GM12875 (cell line): Measurements from ENCODE around the gene ANKFY1.
"Not testable (repeated sequence)": the region's sequence is repeated elsewhere in the genome, so short reads cannot be mapped to it uniquely, and the experiment has no call there.

ENCODE experiments used
- H3K4me3 ChIP-seq: one replicate; pipeline ENCODE4 v1.5.1; 2011; ENCODE audit warnings: low read depth, low read length, control low read depth
- TF ChIP-seq, protein P1 (sequence below): IDR thresholded peaks from 2 replicates; pipeline ENCODE4 v1.5.1; 2011; ENCODE audit warnings: low read depth, mild to moderate bottlenecking, control low read depth, inconsistent platforms, low read length, moderate library complexity, borderline replicate concordance; ENCODE audit not compliant: insufficient read depth

Gene ANKFY1

GRCh38 chr17:4147751-4148310 is 115.9 kb downstream of the ANKFY1 start:
- TF ChIP-seq, protein P1, sequence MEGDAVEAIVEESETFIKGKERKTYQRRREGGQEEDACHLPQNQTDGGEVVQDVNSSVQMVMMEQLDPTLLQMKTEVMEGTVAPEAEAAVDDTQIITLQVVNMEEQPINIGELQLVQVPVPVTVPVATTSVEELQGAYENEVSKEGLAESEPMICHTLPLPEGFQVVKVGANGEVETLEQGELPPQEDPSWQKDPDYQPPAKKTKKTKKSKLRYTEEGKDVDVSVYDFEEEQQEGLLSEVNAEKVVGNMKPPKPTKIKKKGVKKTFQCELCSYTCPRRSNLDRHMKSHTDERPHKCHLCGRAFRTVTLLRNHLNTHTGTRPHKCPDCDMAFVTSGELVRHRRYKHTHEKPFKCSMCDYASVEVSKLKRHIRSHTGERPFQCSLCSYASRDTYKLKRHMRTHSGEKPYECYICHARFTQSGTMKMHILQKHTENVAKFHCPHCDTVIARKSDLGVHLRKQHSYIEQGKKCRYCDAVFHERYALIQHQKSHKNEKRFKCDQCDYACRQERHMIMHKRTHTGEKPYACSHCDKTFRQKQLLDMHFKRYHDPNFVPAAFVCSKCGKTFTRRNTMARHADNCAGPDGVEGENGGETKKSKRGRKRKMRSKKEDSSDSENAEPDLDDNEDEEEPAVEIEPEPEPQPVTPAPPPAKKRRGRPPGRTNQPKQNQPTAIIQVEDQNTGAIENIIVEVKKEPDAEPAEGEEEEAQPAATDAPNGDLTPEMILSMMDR: no peak

GRCh38 chr17:4146641-4147040 is 117.1 kb downstream of the ANKFY1 start:
- TF ChIP-seq, protein P1: no peak
- H3K4me3 ChIP-seq: no peak overlapping the region

More at GRCh38 chr17:4147751-4148310, 115.9 kb downstream of the ANKFY1 start:
- H3K4me3 ChIP-seq: no peak overlapping the region

DNA sequence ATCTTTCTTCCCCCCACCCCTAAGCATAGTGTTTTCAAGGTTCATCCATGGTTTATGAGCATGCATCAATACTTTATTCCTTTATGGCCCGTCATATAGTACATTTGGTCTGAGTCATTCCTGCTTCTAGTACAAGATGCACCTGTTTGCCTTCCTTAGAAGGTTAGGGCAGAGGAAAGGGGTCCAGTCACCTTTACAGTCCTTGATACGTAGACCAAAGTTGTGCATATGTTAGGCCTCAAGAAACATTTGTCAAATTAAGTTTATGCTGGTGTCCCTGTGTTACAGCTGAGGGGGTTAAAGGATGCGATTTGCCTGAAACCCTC is 119.4 kb downstream of the ANKFY1 start:
- H3K4me3 ChIP-seq: peak overlapping the region; percentile 86
- TF ChIP-seq, protein P1: no peak

- TF ChIP-seq, protein P1: no peak
- peak overlapping the region; percentile 86 for H3K4me3 ChIP-seq
Observed at GRCh38 chr17:4143563-4144421, 120.0 kb downstream of the ANKFY1 start.

DNA sequence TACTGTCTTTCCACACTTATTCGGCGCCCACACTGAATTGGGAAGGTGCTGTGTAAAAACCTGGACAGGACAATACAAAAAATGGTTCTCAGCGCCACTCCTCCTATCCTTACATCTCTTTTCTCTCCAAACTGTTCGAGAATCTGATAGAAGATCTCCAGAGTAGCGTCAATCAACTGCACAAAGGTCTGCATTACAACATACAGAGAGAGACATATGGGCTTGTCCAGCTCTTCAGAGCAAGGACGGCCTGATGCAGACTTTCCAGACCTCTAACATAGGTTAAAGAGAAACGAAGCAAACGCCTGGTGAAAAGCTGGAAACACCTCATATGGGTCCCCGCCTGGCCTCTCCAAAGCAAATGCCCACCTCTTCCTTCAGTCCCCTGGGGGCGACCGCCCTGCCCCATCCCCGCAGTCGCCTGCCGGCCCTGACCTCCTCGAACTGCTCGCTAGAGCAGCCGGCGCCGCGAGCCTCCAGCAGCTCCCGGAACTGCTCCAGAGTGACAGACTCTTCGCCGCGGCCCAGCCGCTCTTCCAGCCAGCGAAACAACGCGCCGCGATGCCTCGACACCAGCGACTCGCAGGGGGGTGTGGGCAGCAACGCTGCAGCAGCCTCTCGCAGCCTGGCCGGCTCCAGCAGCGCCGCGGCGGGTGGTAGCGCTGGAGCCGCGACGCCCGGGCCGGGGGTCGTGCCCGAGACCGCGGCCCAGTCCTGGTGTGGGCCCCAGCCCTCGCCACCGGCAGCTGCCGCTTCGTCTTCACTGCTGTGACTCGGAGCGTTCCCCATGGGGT is 121.5 kb downstream of the ANKFY1 start:
- TF ChIP-seq, protein P1: no peak
- peak overlapping the region; percentile 79 for H3K4me3 ChIP-seq

DNA sequence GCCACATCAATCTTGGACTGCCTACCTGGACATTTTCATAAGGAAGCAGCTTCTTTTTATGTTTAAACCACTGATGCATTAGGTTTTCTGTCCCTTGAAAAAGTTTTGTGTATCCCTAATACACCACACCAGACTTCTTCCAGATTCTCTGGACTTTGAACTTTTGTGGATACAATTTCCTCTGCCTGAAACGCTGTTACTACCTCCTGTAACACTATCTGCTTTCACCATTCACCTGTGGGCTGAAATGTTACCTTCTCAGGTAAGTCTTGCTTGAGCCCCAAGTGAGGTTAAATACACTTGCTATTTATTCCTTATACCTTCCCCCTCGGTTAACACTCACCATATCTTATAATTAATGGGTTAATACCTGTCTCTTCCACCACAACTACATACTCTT is 123.7 kb downstream of the ANKFY1 start:
- H3K4me3 ChIP-seq: no peak overlapping the region
- TF ChIP-seq, protein P1: no peak

- not testable (repeated sequence) for H3K4me3 ChIP-seq
Observed at GRCh38 chr17:4138906-4139526, 124.8 kb downstream of the ANKFY1 start.
